K562 (cell line): Measurements from ENCODE around the gene RGS4. TPM values are rescaled to one million over a fixed set of nuclear protein-coding genes. Genes with fewer than 3 reads are reported as not detected.

Experiments
- ATAC-seq: fragments of 200-7000 bp; cut with Tn5 transposase; 3 replicates; pipeline ENCODE4 v1.9.1; 2020; ENCODE audit warnings: moderate library complexity
- BruUV-seq: library from RNA; stranded (reverse); fragments of 400-500 nt; replicated peaks from 2 replicates; lab custom pipeline; 2021; lab: Mats Ljungman, UMichigan
- CTCF ChIA-PET: fragments of 300-600 bp; formaldehyde crosslinking; extraction: SDS; loops from one replicate; lab custom pipeline; 2021; ENCODE audit warnings: low intra/inter-chr PET ratio; lab: Yijun Ruan, JAX
- POLR2A ChIA-PET: fragments of 300-600, 350-650 bp; sonication (Branson Sonifier 250); formaldehyde crosslinking; extraction: SDS; loops from one replicate; lab custom pipeline; 2021; ENCODE audit warnings: antibody characterized with exemption, inconsistent platforms; lab: Yijun Ruan, JAX
- DNase-seq, 4 experiments: peaks; one replicate each; pipeline versions ENCODE4 v3.0.0 to v3.0.0-alpha.2; 2011 to 2018; ENCODE audit warnings: low spot score in 3 of 4, mixed read lengths in 3 of 4; ENCODE audit errors: extremely low read depth in 1 of 4
- FAIRE-seq: peaks from 2 replicates; lab custom pipeline; 2011; peaks lifted over from hg19 to GRCh38; lab: Jason Lieb, UNC
- H2AFZ ChIP-seq: 2 replicates; pipeline ENCODE4 v1.6.0; 2011; ENCODE audit warnings: low read depth, low read length, control low read depth, inconsistent platforms
- H3K27ac ChIP-seq: fragments of 200-600 bp; 3 replicates; pipeline ENCODE4 v1.8.0; 2011; ENCODE audit warnings: low read depth, mild to moderate bottlenecking, control low read depth, inconsistent platforms, low read length, moderate library complexity, mixed read lengths; ENCODE audit errors: extremely low read depth
- H3K27me3 ChIP-seq, 2 experiments: fragments of 300-600 bp in 1 of 2; 2 replicates in 1 of 2; 3 replicates in 1 of 2; pipeline versions ENCODE4 v1.6.0 to v1.8.0; 2011; ENCODE audit warnings: inconsistent platforms in 2 of 2, low read length in 2 of 2, mild to moderate bottlenecking in 1 of 2, mixed read lengths in 1 of 2, moderate library complexity in 1 of 2; ENCODE audit not compliant: control insufficient read depth in 2 of 2, insufficient read depth in 2 of 2
- H3K36me3 ChIP-seq: fragments of 300-600 bp; 3 replicates; pipeline ENCODE4 v1.8.0; 2011; ENCODE audit warnings: mild to moderate bottlenecking, low read length, inconsistent platforms; ENCODE audit not compliant: control insufficient read depth, insufficient read depth
- H3K4me1 ChIP-seq, 2 experiments: fragments of 200-600 bp in 1 of 2; replicated peaks in 1 of 2; 2 replicates in 1 of 2; 3 replicates in 1 of 2; pipeline versions ENCODE4 v1.5.1 to v1.8.0; 2011; ENCODE audit warnings: inconsistent platforms in 2 of 2, low read length in 2 of 2, mild to moderate bottlenecking in 1 of 2, mixed read lengths in 1 of 2, moderate library complexity in 1 of 2; ENCODE audit not compliant: control insufficient read depth in 2 of 2, insufficient read depth in 2 of 2
- H3K4me2 ChIP-seq: 2 replicates; pipeline ENCODE4 v1.6.1; 2011; ENCODE audit warnings: low read length, control low read depth, inconsistent platforms, mixed read lengths; ENCODE audit not compliant: insufficient read depth
- H3K4me3 ChIP-seq: fragments of 200-600 bp; sonication (generic), shearing (Covaris generic); 2 replicates; pipeline ENCODE4 v1.5.1; 2016; ENCODE audit warnings: control low read depth, inconsistent platforms
- H3K79me2 ChIP-seq: fragments of 200-600 bp; 3 replicates; pipeline ENCODE4 v1.8.0; 2011; ENCODE audit warnings: low read length, inconsistent platforms; ENCODE audit not compliant: control insufficient read depth, insufficient read depth
- H3K9ac ChIP-seq, 2 experiments: 2 replicates each; pipeline versions ENCODE4 v1.6.0 to v1.6.1; 2011; ENCODE audit warnings: low read depth in 2 of 2, low read length in 2 of 2, control low read depth in 1 of 2, inconsistent platforms in 1 of 2, mild to moderate bottlenecking in 1 of 2, mixed read lengths in 1 of 2; ENCODE audit not compliant: insufficient read depth in 1 of 2
- H3K9me1 ChIP-seq: one replicate; pipeline ENCODE4 v1.6.0; 2011; ENCODE audit warnings: inconsistent platforms, mild to moderate bottlenecking, low read length, moderate library complexity; ENCODE audit not compliant: control insufficient read depth, insufficient read depth
- H3K9me3 ChIP-seq: replicated peaks from 2 replicates; pipeline ENCODE4 v1.5.1; 2011; ENCODE audit warnings: low read depth, low read length, inconsistent platforms; ENCODE audit not compliant: control insufficient read depth, insufficient read depth
- H4K20me1 ChIP-seq: replicated peaks from 2 replicates; pipeline ENCODE4 v1.6.1; 2011; ENCODE audit warnings: low read length, inconsistent platforms, mixed read lengths; ENCODE audit not compliant: control insufficient read depth, insufficient read depth
- COPS2 ChIP-seq: fragments of 450-650 bp; conservative IDR thresholded peaks from 2 replicates; pipeline ENCODE4 v1.6.1; 2016; ENCODE audit warnings: mild to moderate bottlenecking, moderate library complexity
- KLF13 ChIP-seq: fragments of 450-650 bp; IDR thresholded peaks from 2 replicates; pipeline ENCODE4 v1.6.1; 2016; ENCODE audit warnings: missing genetic modification characterization, low read depth, mild to moderate bottlenecking, missing compliant biosample characterization, moderate library complexity, borderline replicate concordance
- MECOM ChIP-seq: fragments of 250-450 bp; sonication (Bioruptor Pico); IDR thresholded peaks from 2 replicates; pipeline ENCODE4 v1.8.0; 2022; ENCODE audit warnings: inconsistent platforms
- MEIS2 ChIP-seq: fragments of 450-650 bp; IDR thresholded peaks from 2 replicates; pipeline ENCODE4 v1.6.1; 2014; ENCODE audit warnings: mild to moderate bottlenecking; ENCODE audit not compliant: partially characterized antibody
- MTA2 ChIP-seq: fragments of 450-650 bp; IDR thresholded peaks from 2 replicates; pipeline ENCODE4 v1.6.1; 2016; ENCODE audit warnings: low read depth
- MYC ChIP-seq, 2 experiments: fragments of 250-450 bp in 1 of 2; sonication (Bioruptor Pico) in 1 of 2; IDR thresholded peaks; 2 replicates each; pipeline versions ENCODE4 v1.5.1 to v1.6.1; 2012 to 2021; ENCODE audit warnings: low read depth in 2 of 2, borderline replicate concordance in 1 of 2, improper control_type of control experiment in 1 of 2, low read length in 1 of 2, mild to moderate bottlenecking in 1 of 2, moderate library complexity in 1 of 2
- NCOA2 ChIP-seq, 2 experiments: fragments of 450-650 bp; IDR thresholded peaks; 2 replicates each; pipeline ENCODE4 v1.6.1; 2018; ENCODE audit warnings: mild to moderate bottlenecking in 2 of 2, moderate library complexity in 1 of 2; ENCODE audit not compliant: partially characterized antibody in 2 of 2
- NFATC3 ChIP-seq: fragments of 450-650 bp; IDR thresholded peaks from 2 replicates; pipeline ENCODE4 v1.6.1; 2017; ENCODE audit warnings: mild to moderate bottlenecking
- NR2F6 ChIP-seq: fragments of 450-650 bp; formaldehyde crosslinking; IDR thresholded peaks from 2 replicates; pipeline ENCODE4 v1.4.0; 2020; ENCODE audit warnings: mild to moderate bottlenecking
- PTTG1 ChIP-seq: fragments of 450-650 bp; IDR thresholded peaks from 2 replicates; pipeline ENCODE4 v1.6.1; 2016; ENCODE audit warnings: low read depth, mild to moderate bottlenecking, missing genetic modification characterization, missing compliant biosample characterization
- SMAD2 ChIP-seq: fragments of 150-350 bp; IDR thresholded peaks from 2 replicates; pipeline ENCODE4 v1.6.1; 2014; ENCODE audit warnings: low read depth, mild to moderate bottlenecking, low read length
- ZNF717 ChIP-seq: fragments of 250-450 bp; sonication (Bioruptor Pico); IDR thresholded peaks from 2 replicates; pipeline ENCODE4 v1.5.0; 2021
- in situ Hi-C: fragments of 300-500 bp; cut with MboI; formaldehyde crosslinking; loops from 4 replicates; pipeline ENCODE4 v1.15.0; 2018; ENCODE audit warnings: inconsistent platforms, mixed read lengths
- intact Hi-C: fragments of 100-400 bp; cut with micrococcal nuclease; formaldehyde crosslinking; loops from 2 replicates; pipeline ENCODE4 v1.14.2; 2022
- polyA plus RNA-seq, 8 experiments: library from polyadenylated mRNA; depleted of rRNA in 4 of 8; stranded (reverse) in 5 of 8; unstranded in 3 of 8; fragments of >200 nt; fragmentation: Nextera tagmentation in 2 of 8; fragmentation: Illumina TruSeq in 1 of 8; extraction: Ambion mirVana in 2 of 8; extraction: Trizol in 1 of 8; gene quantifications; 2 replicates each; pipeline versions ENCODE4 v1.2.1 to v1.2.3, GENCODE V29; 2011 to 2014; ENCODE audit warnings: inconsistent platforms in 1 of 8, missing spikeins in 1 of 8
- total RNA-seq, 7 experiments: library from RNA; depleted of rRNA in 6 of 7; stranded (reverse); fragments of >200 nt in 6 of 7; fragmentation: Illumina TruSeq in 2 of 7; extraction: Trizol in 2 of 7; gene quantifications; 2 replicates each; pipeline versions ENCODE4 v1.2.1 to v1.2.3, GENCODE V29; 2011 to 2021; ENCODE audit warnings: low replicate concordance in 1 of 7
- TF ChIP-seq, protein P1 (sequence below): fragments of 450-650 bp; IDR thresholded peaks from 2 replicates; pipeline ENCODE4 v1.6.1; 2016; ENCODE audit warnings: low read depth, mild to moderate bottlenecking, moderate library complexity
- TF ChIP-seq, protein P2 (sequence below): fragments of 250-450 bp; sonication (Bioruptor Pico); IDR thresholded peaks from 2 replicates; pipeline ENCODE4 v1.9.0; 2021; ENCODE audit warnings: mild to moderate bottlenecking
- TF ChIP-seq, protein P3 (sequence below): sonication (generic); formaldehyde crosslinking; IDR thresholded peaks from 2 replicates; pipeline ENCODE4 v1.8.0; 2022; ENCODE audit warnings: mild to moderate bottlenecking, missing genetic modification reagents

RGS4 gene
- total and polyA plus RNA-seq, 9 of the 15 experiments (the other 6 are each of a cell fraction or from before 2014, with no cell fraction given) = not detected

DNA sequence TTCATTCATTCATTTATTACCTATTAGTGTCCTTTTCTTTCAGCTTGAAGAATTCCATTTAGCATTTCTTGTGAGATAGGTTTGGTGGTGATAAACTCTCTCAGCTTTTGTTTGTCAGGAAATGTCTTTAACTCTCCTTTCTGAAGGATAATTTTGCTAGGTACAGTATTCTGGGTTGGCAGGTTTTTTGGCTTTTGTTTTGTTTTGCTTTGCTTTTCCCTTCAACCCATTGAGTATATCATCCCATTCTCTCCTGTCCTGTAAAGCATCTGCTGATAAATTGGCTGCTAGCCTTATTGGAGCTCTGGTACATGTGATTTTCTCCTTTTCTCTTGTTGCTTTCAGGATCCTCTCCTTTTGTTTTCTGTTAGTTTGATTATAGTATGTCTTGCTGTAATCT is 47.0 kb upstream of the RGS4 start:
- no peaks in the 10 kb centered on the region for H3K9me1 ChIP-seq
- no peaks in the 10 kb centered on the region for H3K4me1 ChIP-seq
- in situ Hi-C loops (no loop called here), intact Hi-C loops (no loop called here)
- no peak overlapping the region for H3K4me2 ChIP-seq
- BruUV-seq = no TSS peak
- no peak overlapping the region for H3K27ac ChIP-seq
- no peaks in the 10 kb centered on the region for H3K79me2 ChIP-seq
- H4K20me1 ChIP-seq = no peaks in the 10 kb centered on the region
- POLR2A ChIA-PET = no interaction called here
- FAIRE-seq (no peak), ATAC-seq (no peak), DNase-seq (no peak)
- CTCF ChIA-PET = no interaction called here
- H3K27me3 ChIP-seq = no peaks in the 10 kb centered on the region
- H3K4me3 ChIP-seq = no peak overlapping the region
- H2AFZ ChIP-seq = no peak overlapping the region
- no peak overlapping the region for H3K9ac ChIP-seq
- no peaks in the 10 kb centered on the region; the same call in 1 of the 2 replicates for H3K9me3 ChIP-seq
- H3K36me3 ChIP-seq = no peaks in the 10 kb centered on the region
- TF ChIP-seq NFATC3 (no peak), MECOM (CRISPR knock-in tag) (no peak), NR2F6 (CRISPR knock-in tag) (no peak), ZNF717 (CRISPR knock-in tag) (no peak), MYC (IDR thresholded peaks at IDR 0.05; ENCODE audit: low read depth, low read length) (no peak), MYC (CRISPR knock-in tag; IDR thresholded peaks at IDR 0.05; ENCODE audit: borderline replicate concordance, low read depth) (no peak), KLF13 (tag) (no peak), MEIS2 (no peak), MTA2 (no peak), NCOA2 (IDR thresholded peaks at IDR 0.05; ENCODE audit: partially characterized antibody in 2 of 2) (no peak), SMAD2 (no peak), PTTG1 (no peak), COPS2 (no peak)
- TF ChIP-seq, protein P1, sequence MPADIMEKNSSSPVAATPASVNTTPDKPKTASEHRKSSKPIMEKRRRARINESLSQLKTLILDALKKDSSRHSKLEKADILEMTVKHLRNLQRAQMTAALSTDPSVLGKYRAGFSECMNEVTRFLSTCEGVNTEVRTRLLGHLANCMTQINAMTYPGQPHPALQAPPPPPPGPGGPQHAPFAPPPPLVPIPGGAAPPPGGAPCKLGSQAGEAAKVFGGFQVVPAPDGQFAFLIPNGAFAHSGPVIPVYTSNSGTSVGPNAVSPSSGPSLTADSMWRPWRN = no peak
- TF ChIP-seq, protein P2, sequence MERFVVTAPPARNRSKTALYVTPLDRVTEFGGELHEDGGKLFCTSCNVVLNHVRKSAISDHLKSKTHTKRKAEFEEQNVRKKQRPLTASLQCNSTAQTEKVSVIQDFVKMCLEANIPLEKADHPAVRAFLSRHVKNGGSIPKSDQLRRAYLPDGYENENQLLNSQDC (CRISPR knock-in tag) = no peak
- TF ChIP-seq, protein P3, sequence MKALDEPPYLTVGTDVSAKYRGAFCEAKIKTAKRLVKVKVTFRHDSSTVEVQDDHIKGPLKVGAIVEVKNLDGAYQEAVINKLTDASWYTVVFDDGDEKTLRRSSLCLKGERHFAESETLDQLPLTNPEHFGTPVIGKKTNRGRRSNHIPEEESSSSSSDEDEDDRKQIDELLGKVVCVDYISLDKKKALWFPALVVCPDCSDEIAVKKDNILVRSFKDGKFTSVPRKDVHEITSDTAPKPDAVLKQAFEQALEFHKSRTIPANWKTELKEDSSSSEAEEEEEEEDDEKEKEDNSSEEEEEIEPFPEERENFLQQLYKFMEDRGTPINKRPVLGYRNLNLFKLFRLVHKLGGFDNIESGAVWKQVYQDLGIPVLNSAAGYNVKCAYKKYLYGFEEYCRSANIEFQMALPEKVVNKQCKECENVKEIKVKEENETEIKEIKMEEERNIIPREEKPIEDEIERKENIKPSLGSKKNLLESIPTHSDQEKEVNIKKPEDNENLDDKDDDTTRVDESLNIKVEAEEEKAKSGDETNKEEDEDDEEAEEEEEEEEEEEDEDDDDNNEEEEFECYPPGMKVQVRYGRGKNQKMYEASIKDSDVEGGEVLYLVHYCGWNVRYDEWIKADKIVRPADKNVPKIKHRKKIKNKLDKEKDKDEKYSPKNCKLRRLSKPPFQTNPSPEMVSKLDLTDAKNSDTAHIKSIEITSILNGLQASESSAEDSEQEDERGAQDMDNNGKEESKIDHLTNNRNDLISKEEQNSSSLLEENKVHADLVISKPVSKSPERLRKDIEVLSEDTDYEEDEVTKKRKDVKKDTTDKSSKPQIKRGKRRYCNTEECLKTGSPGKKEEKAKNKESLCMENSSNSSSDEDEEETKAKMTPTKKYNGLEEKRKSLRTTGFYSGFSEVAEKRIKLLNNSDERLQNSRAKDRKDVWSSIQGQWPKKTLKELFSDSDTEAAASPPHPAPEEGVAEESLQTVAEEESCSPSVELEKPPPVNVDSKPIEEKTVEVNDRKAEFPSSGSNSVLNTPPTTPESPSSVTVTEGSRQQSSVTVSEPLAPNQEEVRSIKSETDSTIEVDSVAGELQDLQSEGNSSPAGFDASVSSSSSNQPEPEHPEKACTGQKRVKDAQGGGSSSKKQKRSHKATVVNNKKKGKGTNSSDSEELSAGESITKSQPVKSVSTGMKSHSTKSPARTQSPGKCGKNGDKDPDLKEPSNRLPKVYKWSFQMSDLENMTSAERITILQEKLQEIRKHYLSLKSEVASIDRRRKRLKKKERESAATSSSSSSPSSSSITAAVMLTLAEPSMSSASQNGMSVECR (CRISPR knock-in tag) = no peak
